B cell (primary cell): Measurements from ENCODE around the gene AMIGO2.

ENCODE experiments used
- CTCF ChIP-seq: fragments of 200-600 bp; IDR thresholded peaks from one replicate; pipeline ENCODE4 v1.8.0; 2022; ENCODE audit warnings: antibody characterized with exemption, mild to moderate bottlenecking
- EZH2 ChIP-seq: IDR thresholded peaks from 2 replicates; pipeline ENCODE4 v1.6.1; 2012; ENCODE audit warnings: borderline replicate concordance, low read depth, mild to moderate bottlenecking, moderate library complexity, low read length; ENCODE audit not compliant: insufficient read depth, poor library complexity, severe bottlenecking

DNA sequence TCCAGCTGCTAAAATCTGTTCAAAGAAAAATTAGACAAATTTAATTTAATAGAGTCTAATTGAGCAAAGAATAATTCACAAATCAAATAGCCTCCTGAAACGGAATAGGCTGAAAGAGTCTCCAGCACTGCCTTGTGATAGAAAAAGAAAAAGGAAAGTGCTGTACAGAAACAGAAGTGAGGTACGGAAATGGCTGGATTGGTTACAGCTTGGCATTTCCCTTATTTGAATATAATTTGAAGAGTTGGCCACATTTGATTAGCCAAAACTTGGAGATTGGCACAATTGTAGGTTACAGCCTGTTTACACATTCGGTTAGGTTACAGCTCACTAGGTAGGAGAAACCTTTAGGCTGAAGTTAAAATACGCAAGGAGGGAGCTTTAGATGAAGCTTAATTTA, 25.1 kb downstream of the AMIGO2 start:
- TF ChIP-seq CTCF (no peak), EZH2 (no peak)
